Activated CD8-positive, alpha-beta memory T cell treated with anti-CD3 and anti-CD28 coated beads, Interleukin-2, amount 50 U/mL, for 24 hours (primary cell): Measurements from ENCODE around the gene IRF2BPL.

Experiments
- DNase-seq: peaks from one replicate; pipeline ENCODE4 v3.0.0-alpha.2; 2020; ENCODE audit errors: extremely low read depth

The IRF2BPL gene

GRCh38 chr14:76985540-76986230 is 42.8 kb downstream of the IRF2BPL start:
- DNase-seq = no peak

DNA sequence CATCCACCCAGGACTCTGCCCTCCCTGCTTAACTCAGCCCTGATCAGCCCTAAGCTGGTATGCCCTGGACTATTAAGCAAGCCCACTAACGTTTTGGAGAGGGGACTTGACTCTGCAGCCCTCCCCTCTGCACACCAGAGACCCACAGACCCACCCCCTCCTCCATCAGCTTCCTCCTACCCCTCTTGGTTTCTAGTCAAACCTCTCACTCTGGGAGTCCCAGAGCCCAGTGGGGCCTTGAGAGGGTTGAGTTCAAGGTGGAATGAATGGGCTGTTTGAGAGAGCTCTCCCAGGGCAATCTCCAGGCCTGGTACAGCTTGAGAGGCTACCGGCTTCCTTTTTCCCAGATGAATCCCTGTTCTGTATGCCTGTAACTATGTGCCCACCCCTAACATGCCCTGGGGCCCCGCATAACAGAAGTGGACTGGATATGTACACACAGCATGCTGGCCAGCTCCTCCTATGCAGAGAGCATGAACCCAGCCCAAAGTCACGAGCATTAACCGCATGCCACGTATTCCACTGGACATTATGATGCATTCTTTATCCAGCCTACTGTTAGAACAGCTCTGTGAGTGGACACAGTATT is 43.6 kb downstream of the IRF2BPL start:
- DNase-seq = no peak

DNA sequence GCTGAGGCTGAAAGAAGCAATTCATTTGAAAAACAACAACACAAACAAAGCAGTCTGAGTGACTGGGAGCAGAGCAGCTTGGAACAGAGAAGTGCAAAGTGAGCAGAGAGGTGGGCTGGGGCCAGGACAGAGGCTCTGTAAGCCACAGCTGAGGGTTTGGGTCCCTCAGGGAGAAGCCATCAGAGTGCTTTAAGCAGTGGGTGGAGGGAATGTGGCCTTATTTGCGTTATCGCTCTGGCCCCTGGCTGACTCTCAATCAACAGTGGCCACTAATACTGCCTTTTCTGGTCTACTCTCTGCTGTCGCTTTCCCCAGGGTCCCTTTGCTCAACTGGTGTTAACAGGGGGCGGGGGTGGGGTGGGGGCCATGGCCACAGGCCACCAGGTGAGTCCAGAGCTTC is 44.2 kb downstream of the IRF2BPL start:
- no peak for DNase-seq

DNA sequence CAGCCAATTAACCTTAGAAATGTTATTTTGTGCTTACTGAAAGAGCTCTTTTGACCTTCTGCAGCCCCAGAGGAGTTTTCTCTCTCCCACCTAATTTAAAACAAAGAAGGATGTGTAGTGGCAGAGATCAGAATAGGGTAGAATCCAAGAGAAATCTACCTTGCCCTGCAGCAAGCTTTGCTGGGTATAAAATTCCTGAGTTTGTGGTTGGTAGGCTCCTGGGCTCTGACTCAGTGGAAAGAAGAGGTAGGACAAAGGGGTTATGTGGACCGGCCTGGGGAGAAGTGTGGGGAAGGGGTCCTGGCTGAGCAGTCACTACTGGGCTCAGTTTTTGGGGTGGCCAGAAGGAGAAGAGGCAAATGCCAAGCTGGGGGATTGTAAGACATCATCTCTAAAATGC is 46.8 kb downstream of the IRF2BPL start:
- no peak for DNase-seq

DNA sequence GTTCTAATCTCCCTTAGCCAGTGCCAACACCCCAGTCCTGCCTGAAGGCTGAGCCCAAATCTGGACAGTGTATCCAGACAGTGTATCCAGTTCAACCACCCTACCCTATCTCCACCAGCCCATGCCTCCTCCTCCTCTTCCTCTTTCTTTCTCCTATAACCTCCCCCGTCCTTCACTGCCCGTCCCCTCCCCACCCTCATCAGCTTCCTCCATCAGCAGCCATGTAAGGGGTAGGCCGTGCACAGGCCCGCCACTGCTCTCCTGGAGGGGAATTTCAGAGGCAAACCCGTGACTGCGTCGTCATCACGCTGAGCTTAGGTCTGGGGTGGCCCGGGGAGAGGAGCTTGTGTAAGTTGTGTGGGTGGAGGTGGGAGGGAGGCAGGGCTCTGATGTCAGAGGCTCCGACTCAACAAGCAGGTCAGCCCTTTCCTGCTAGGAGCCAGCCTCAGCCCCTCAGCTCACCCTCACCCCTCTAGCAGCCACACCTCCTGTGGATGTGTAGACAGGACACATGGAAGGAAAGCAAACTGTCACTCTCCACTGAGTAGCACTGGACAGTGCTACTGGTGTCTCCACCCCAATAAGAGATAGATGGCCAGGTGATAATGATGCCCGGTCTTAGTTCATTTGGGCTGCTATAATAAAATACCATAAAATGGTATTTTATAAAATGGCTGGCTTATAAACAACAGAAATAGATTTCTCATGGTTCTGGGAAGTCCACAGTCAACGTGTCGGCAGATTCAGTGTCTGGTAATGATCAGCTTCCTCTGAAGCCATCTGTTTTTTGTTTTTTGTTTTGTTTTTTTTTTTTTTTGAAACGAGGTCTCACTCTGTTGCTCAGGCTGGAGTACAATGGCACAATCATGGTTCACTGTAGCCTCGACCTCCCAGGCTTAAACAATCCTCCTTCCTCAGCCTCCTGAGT is 50.5 kb downstream of the IRF2BPL start:
- peak; percentile 64 for DNase-seq

- DNase-seq = no peak
Observed at GRCh38 chr14:76976240-76977005, 52.1 kb downstream of the IRF2BPL start.

- DNase-seq = no peak
Observed at GRCh38 chr14:76975812-76976211, 52.7 kb downstream of the IRF2BPL start.

GRCh38 chr14:76975051-76975450 is 53.5 kb downstream of the IRF2BPL start:
- DNase-seq = no peak
